HepG2 (cell line): ENCODE results near the gene OR2B2. TPM values are rescaled to one million over a fixed set of nuclear protein-coding genes. Genes with fewer than 3 reads are reported as not detected.

ENCODE experiments used
- DMTF1 ChIP-seq: sonication (generic); formaldehyde crosslinking; IDR thresholded peaks from 2 replicates; pipeline ENCODE4 v1.4.0; 2020; ENCODE audit warnings: mild to moderate bottlenecking, missing genetic modification reagents
- HNRNPLL ChIP-seq: fragments of 200-400 bp; formaldehyde crosslinking; IDR thresholded peaks from 2 replicates; pipeline ENCODE4 v1.6.1; 2017; ENCODE audit warnings: mild to moderate bottlenecking, low read depth, low read length; ENCODE audit not compliant: poor library complexity, severe bottlenecking
- ISX ChIP-seq: sonication (generic); formaldehyde crosslinking; conservative IDR thresholded peaks from 2 replicates; pipeline ENCODE4 v1.5.0; 2020; ENCODE audit warnings: missing genetic modification reagents
- KDM4B ChIP-seq: sonication (generic); formaldehyde crosslinking; IDR thresholded peaks from 2 replicates; pipeline ENCODE4 v1.4.0; 2020; ENCODE audit warnings: missing genetic modification reagents
- KDM5A ChIP-seq: fragments of 200-600 bp; sonication (generic); IDR thresholded peaks from 2 replicates; pipeline ENCODE4 v1.7.0; 2018; ENCODE audit warnings: antibody characterized with exemption, mild to moderate bottlenecking, low read length, borderline replicate concordance
- MEIS1 ChIP-seq: sonication (generic); formaldehyde crosslinking; IDR thresholded peaks from 2 replicates; pipeline ENCODE4 v1.9.0; 2021; ENCODE audit warnings: mild to moderate bottlenecking, missing genetic modification reagents, moderate library complexity, borderline replicate concordance
- NR2C2 ChIP-seq: sonication (generic); formaldehyde crosslinking; IDR thresholded peaks from 2 replicates; pipeline ENCODE4 v1.4.0; 2020; ENCODE audit warnings: missing genetic modification reagents, mild to moderate bottlenecking, moderate library complexity, borderline replicate concordance
- PREB ChIP-seq: sonication (generic); formaldehyde crosslinking; IDR thresholded peaks from 2 replicates; pipeline ENCODE4 v1.4.0; 2020; ENCODE audit warnings: missing genetic modification reagents
- SOX13 ChIP-seq, 3 experiments: fragments of 450-650 bp in 1 of 3; sonication (generic) in 1 of 3; formaldehyde crosslinking in 1 of 3; IDR thresholded peaks in 2 of 3; conservative IDR thresholded peaks in 1 of 3; 2 replicates each; pipeline versions ENCODE4 v1.5.0 to v1.6.1; 2016 to 2020; ENCODE audit warnings: antibody characterized with exemption in 1 of 3, mild to moderate bottlenecking in 1 of 3, missing compliant biosample characterization in 1 of 3, missing genetic modification reagents in 1 of 3, moderate library complexity in 1 of 3
- THAP8 ChIP-seq: sonication (generic); formaldehyde crosslinking; IDR thresholded peaks from 2 replicates; pipeline ENCODE4 v1.5.1; 2020; ENCODE audit warnings: missing genetic modification reagents, mild to moderate bottlenecking, borderline replicate concordance
- TOPORS ChIP-seq: sonication (generic); formaldehyde crosslinking; IDR thresholded peaks from 2 replicates; pipeline ENCODE4 v1.8.0; 2023; ENCODE audit warnings: mild to moderate bottlenecking, missing genetic modification reagents
- ZBTB14 ChIP-seq: sonication (generic); formaldehyde crosslinking; IDR thresholded peaks from 2 replicates; pipeline ENCODE4 v1.4.0; 2020; ENCODE audit warnings: missing genetic modification reagents
- ZFP82 ChIP-seq: sonication (generic); formaldehyde crosslinking; IDR thresholded peaks from 2 replicates; pipeline ENCODE4 v1.5.1; 2020; ENCODE audit warnings: mild to moderate bottlenecking, missing genetic modification reagents, borderline replicate concordance
- ZNF446 ChIP-seq: sonication (generic); formaldehyde crosslinking; IDR thresholded peaks from 2 replicates; pipeline ENCODE4 v1.5.0; 2020; ENCODE audit warnings: mild to moderate bottlenecking, missing genetic modification reagents
- ZNF629 ChIP-seq: sonication (generic); formaldehyde crosslinking; conservative IDR thresholded peaks from 2 replicates; pipeline ENCODE4 v1.5.0; 2020; ENCODE audit warnings: missing genetic modification reagents
- ZNF670 ChIP-seq: sonication (generic); formaldehyde crosslinking; IDR thresholded peaks from 2 replicates; pipeline ENCODE4 v1.8.0; 2022; ENCODE audit warnings: mild to moderate bottlenecking, missing genetic modification reagents, borderline replicate concordance
- ZNF740 ChIP-seq: sonication (generic); formaldehyde crosslinking; IDR thresholded peaks from 2 replicates; pipeline ENCODE4 v1.4.0; 2020; ENCODE audit warnings: missing genetic modification reagents
- ZNF816 ChIP-seq: sonication (generic); formaldehyde crosslinking; IDR thresholded peaks from 2 replicates; pipeline ENCODE4 v1.8.0; 2022; ENCODE audit warnings: missing genetic modification reagents, mild to moderate bottlenecking, borderline replicate concordance
- ZNF883 ChIP-seq: sonication (generic); formaldehyde crosslinking; IDR thresholded peaks from 2 replicates; pipeline ENCODE4 v1.5.1; 2020; ENCODE audit warnings: mild to moderate bottlenecking, missing genetic modification reagents; ENCODE audit errors: not compliant biosample characterization
- polyA plus RNA-seq, 8 experiments: library from polyadenylated mRNA; depleted of rRNA in 3 of 8; stranded (reverse) in 7 of 8; unstranded in 1 of 8; fragments of >200 nt; fragmentation: Illumina TruSeq in 4 of 8; extraction: Trizol in 4 of 8; gene quantifications; 2 replicates each; pipeline versions ENCODE4 v1.2.1 to v1.2.3, GENCODE V29; 2011 to 2016; ENCODE audit warnings: low read depth in 4 of 8, missing spikeins in 1 of 8, mixed read lengths in 1 of 8; ENCODE audit not compliant: insufficient read depth in 1 of 8
- total RNA-seq, 5 experiments: library from RNA; depleted of rRNA; stranded (reverse); fragments of >200 nt; fragmentation: Illumina TruSeq; extraction: Trizol; gene quantifications; 2 replicates each; pipeline ENCODE4 v1.2.3, GENCODE V29; 2016; ENCODE audit warnings: low read depth in 1 of 5

The OR2B2 gene
- total and polyA plus RNA-seq, 2 of the 13 experiments (the other 11 are each of a cell fraction or from before 2014, with no cell fraction given) = not detected

- TF ChIP-seq KDM5A (no peak; the same call in 1 of the 2 replicates), ZNF816 (CRISPR knock-in tag) (peak; percentile 69), ZNF629 (CRISPR knock-in tag) (peak; percentile 51), ZNF883 (CRISPR knock-in tag) (no peak), ZFP82 (CRISPR knock-in tag) (peak; percentile 69), THAP8 (no peak), KDM4B (CRISPR knock-in tag) (peak; percentile 74; the same call in 1 of the 2 replicates), PREB (peak; percentile 76; the same call in 1 of the 2 replicates), SOX13 (IDR thresholded peaks at IDR 0.05) (peak; percentile 21; the same call in 1 of the 2 replicates), SOX13 (CRISPR knock-in tag; conservative IDR thresholded peaks at IDR 0.05 in 1 of 2, IDR thresholded peaks at IDR 0.05 in 1 of 2) (0 out of 4 replicates have a peak, but pooled peaks of 1 of the 2 experiments have one; percentile 53), HNRNPLL (peak; percentile 95), ZNF740 (CRISPR knock-in tag) (peak; percentile 29; the same call in 1 of the 2 replicates), TOPORS (CRISPR knock-in tag) (peak; percentile 84; the same call in 1 of the 2 replicates), DMTF1 (CRISPR knock-in tag) (0 out of 2 replicates have a peak, but pooled peaks have one; percentile 51), ZBTB14 (no peak), ZNF446 (CRISPR knock-in tag) (peak; percentile 82), ISX (CRISPR knock-in tag) (no peak; the same call in 1 of the 2 replicates), MEIS1 (CRISPR knock-in tag) (no peak), ZNF670 (CRISPR knock-in tag) (peak; percentile 17; the same call in 1 of the 2 replicates), NR2C2 (CRISPR knock-in tag) (0 out of 2 replicates have a peak, but pooled peaks have one; percentile 15)
Observed at GRCh38 chr6:27893059-27893835, 18.9 kb downstream of the OR2B2 start (continued).
